ENCODE results near the gene KRT13.

The KRT13 gene

DNA sequence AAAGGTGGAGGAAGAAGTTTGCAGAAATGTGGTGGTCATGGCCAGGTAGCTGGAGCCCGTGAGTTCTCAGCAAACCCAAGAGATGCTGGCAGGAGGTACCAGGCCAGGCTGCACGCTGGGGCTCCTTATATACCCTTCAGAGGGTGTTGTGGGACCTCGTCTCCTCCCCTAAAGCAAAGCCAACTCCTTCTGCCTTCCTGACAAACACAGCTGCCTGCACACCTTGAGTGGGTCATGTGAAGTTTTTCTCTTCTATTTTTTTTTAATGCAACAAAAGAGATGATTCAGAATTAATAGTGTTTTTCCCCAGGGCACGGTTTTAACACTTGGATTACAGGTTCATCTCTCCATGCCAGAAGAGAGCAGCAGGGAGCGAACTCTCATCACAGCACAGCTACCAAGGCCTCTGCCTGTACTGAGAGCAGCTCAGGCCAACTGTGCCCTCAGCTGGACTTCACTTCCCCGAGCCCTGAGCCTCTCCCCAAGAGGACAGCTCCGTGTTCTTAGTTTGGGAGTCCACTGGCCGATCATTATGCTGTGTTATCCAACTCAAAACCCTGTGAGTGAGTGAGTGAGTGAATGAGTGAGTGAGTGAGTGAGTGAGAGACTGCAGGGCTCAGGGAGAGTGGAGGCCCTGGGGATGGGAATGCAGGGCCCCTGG, 13.5 kb upstream of the KRT13 start, which contains the start of gene KRT15:
Gene KRT15 (minus strand): TSS at position 102 of the 661 bp plus-strand sequence. CDS start 63 bp downstream, at position 39.
- Histone ChIP-seq H3K9ac (no peak within 1 kb of the TSS), H3K4me3 (ENCODE audit: low read depth, low read length) (no peak within 1 kb of the TSS), H3K27ac (no peak within 1 kb of the TSS), H3K4me2 (ENCODE audit: low read length) (no peak within 1 kb of the TSS), H3K36me3 (ENCODE audit: control insufficient read depth, insufficient read depth, low read length) (no peaks in the 10 kb centered on the region), H2AFZ (peak within 1 kb of the TSS; percentile 25), H3K27me3 (ENCODE audit: control insufficient read depth, insufficient read depth, low read length) (no peaks in the 10 kb centered on the region), H3K4me1 (peaks cover 6% of the 10 kb centered on the region), H3K9me3 (ENCODE audit: control insufficient read depth, low read length) (no peaks in the 10 kb centered on the region), H3K79me2 (no peaks in the 10 kb centered on the region)
- TF ChIP-seq, protein P1, sequence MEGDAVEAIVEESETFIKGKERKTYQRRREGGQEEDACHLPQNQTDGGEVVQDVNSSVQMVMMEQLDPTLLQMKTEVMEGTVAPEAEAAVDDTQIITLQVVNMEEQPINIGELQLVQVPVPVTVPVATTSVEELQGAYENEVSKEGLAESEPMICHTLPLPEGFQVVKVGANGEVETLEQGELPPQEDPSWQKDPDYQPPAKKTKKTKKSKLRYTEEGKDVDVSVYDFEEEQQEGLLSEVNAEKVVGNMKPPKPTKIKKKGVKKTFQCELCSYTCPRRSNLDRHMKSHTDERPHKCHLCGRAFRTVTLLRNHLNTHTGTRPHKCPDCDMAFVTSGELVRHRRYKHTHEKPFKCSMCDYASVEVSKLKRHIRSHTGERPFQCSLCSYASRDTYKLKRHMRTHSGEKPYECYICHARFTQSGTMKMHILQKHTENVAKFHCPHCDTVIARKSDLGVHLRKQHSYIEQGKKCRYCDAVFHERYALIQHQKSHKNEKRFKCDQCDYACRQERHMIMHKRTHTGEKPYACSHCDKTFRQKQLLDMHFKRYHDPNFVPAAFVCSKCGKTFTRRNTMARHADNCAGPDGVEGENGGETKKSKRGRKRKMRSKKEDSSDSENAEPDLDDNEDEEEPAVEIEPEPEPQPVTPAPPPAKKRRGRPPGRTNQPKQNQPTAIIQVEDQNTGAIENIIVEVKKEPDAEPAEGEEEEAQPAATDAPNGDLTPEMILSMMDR (IDR thresholded peaks at IDR 0.05) = no peak

DNA sequence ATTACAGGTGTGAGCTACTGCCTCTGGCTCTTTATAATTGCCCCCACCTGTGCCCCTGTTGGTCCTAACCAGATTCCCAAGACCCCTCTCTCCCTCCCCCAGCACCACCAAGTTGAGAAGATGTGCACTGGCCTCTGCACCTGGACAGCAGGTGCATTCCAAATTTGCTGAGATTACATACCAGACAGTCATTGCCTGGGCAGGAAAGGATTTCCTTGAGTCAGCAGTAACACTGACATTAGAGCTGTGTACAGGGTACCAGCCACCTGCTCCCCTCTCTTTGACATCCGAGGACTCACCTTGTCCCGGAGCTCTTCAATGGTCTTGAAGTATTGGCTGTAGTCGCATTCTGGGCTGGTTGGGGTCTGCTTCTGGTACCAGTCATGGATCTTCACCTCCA, 12.6 kb upstream of the KRT13 start:
- Histone ChIP-seq H3K27ac (no peak overlapping the region), H3K4me3 (ENCODE audit: low read depth, low read length) (no peak overlapping the region), H3K9me3 (ENCODE audit: control insufficient read depth, low read length) (no peaks in the 10 kb centered on the region), H2AFZ (no peak overlapping the region), H3K36me3 (ENCODE audit: control insufficient read depth, insufficient read depth, low read length) (no peaks in the 10 kb centered on the region), H3K79me2 (no peaks in the 10 kb centered on the region), H3K4me2 (ENCODE audit: low read length) (no peak overlapping the region), H3K9ac (no peak overlapping the region), H3K4me1 (peaks cover 6% of the 10 kb centered on the region), H3K27me3 (ENCODE audit: control insufficient read depth, insufficient read depth, low read length) (no peaks in the 10 kb centered on the region)
- TF ChIP-seq, protein P1 (IDR thresholded peaks at IDR 0.05) = no peak

DNA sequence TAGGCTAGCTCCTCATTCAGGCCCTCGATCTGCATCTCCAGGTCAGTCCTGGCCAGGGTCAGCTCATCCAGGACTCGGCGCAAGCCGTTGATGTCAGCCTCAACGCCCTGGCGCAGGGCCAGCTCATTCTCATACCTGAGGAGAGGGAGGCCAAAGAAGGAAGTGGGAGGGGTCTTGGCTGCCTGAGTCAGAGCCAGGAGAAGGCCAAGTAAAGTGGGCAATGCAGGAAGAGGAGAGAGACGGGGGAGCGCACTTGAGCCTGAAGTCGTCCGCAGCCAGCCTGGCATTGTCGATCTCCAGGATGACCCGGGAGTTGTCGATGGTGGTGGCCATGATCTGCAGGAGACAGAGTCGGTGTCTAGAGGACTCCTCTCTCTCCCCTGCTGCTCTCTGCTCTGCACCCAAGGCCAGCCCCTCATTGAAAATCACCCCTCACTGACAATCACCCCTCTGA, 11.4 kb upstream of the KRT13 start:
- peaks cover 6% of the 10 kb centered on the region for H3K4me1 ChIP-seq
- no peaks in the 10 kb centered on the region for H3K36me3 ChIP-seq (ENCODE audit: control insufficient read depth, insufficient read depth, low read length)
- H3K27me3 ChIP-seq (ENCODE audit: control insufficient read depth, insufficient read depth, low read length) = no peaks in the 10 kb centered on the region
- TF ChIP-seq, protein P1 (IDR thresholded peaks at IDR 0.05) = no peak
- no peaks in the 10 kb centered on the region for H3K79me2 ChIP-seq
- H3K4me2 ChIP-seq (ENCODE audit: low read length) = no peak overlapping the region
- H2AFZ ChIP-seq = no peak overlapping the region
- H3K27ac ChIP-seq = no peak overlapping the region
- no peak overlapping the region for H3K9ac ChIP-seq
- H3K4me3 ChIP-seq (ENCODE audit: low read depth, low read length) = no peak overlapping the region
- H3K9me3 ChIP-seq (ENCODE audit: control insufficient read depth, low read length) = no peaks in the 10 kb centered on the region

DNA sequence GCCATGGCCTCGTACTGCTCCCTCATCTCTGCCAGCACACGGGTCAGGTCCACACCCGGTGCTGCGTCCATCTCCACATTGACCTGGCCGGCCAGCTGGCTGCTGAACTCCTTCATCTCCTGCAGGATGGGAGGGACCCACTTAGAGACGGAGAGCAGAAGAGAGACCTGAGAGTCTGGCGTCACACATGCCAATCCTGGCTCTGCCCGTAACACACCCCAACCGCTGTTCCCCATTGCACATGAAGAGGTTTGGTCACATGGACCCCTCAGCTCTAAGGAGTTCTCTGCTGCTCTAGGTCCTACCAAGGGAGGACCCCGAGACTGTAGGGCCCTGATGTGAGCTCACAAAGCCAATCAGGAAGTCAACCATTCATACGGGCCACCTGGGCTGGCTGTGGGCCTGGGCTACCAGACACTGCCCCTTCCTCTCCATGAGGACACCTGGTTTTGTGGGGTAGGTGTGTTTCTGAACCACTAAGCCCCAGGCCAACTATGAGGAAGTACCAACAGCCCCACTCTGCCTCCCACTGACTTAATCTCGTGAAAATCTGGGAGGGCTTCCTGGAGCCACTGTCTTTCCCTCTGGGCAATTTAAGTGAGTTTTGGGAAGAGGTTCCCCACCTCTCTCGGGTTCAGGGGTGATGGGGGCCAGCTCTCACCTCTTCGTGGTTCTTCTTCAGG, 10.9 kb upstream of the KRT13 start:
- H3K36me3 ChIP-seq (ENCODE audit: control insufficient read depth, insufficient read depth, low read length) = no peaks in the 10 kb centered on the region
- no peak overlapping the region for H3K4me3 ChIP-seq (ENCODE audit: low read depth, low read length)
- TF ChIP-seq, protein P1 (IDR thresholded peaks at IDR 0.05) = no peak
- H3K9ac ChIP-seq = no peak overlapping the region
- H3K27ac ChIP-seq = no peak overlapping the region
- no peaks in the 10 kb centered on the region for H3K9me3 ChIP-seq (ENCODE audit: control insufficient read depth, low read length)
- H3K27me3 ChIP-seq (ENCODE audit: control insufficient read depth, insufficient read depth, low read length) = no peaks in the 10 kb centered on the region
- H3K4me1 ChIP-seq = peaks cover 6% of the 10 kb centered on the region
- H3K4me2 ChIP-seq (ENCODE audit: low read length) = no peak overlapping the region
- H3K79me2 ChIP-seq = no peaks in the 10 kb centered on the region
- no peak overlapping the region for H2AFZ ChIP-seq
